Left renal pelvis (tissue), 4 donors: ENCODE measurements around the gene GTSE1. TPM values are rescaled to one million over a fixed set of nuclear protein-coding genes. Genes with fewer than 3 reads are reported as not detected.
"Not testable (repeated sequence)": the region's sequence is repeated elsewhere in the genome, so short reads cannot be mapped to it uniquely, and the experiment has no call there.

Experiments used
- DNase-seq, 4 donors: peaks; one replicate each; pipeline ENCODE4 v3.0.0-alpha.2; 2013; ENCODE audit warnings: low read depth in 4 of 4, low spot score in 3 of 4
- polyA plus RNA-seq, 4 donors: library from polyadenylated mRNA; unstranded; fragments of 120-200 nt; gene quantifications; one replicate each; pipeline ENCODE4 v1.2.1, GENCODE V29; 2013; ENCODE audit not compliant: insufficient read length in 4 of 4

The GTSE1 gene
- 10 to 100 TPM; 13.3 to 20.0 (median 15.6) TPM for polyA plus RNA-seq

- peak; percentile 96 for DNase-seq
Measured at GRCh38 chr22:46296257-46297150, at the start of gene GTSE1. Gene GTSE1, plus strand, starts transcription at chr22:46296870. Its CDS starts 531 bp downstream, at chr22:46297401.

- DNase-seq, result no peak
Measured at GRCh38 chr22:46247443-46247975, 49.2 kb upstream of the GTSE1 start.

GRCh38 chr22:46250035-46250782 is 46.5 kb upstream of the GTSE1 start, which contains the start of gene CDPF1:
Gene CDPF1, minus strand, starts transcription at chr22:46250293. Its CDS starts 2,009 bp downstream, at chr22:46248284.
- DNase-seq, result peak; percentile 60 to 77 (median 72)

GRCh38 chr22:46250783-46251125 is 45.9 kb upstream of the GTSE1 start:
- no peak for DNase-seq

GRCh38 chr22:46251266-46251665 is 45.4 kb upstream of the GTSE1 start:
- no peak for DNase-seq

- no peak for DNase-seq
Measured at GRCh38 chr22:46251816-46252380, 44.8 kb upstream of the GTSE1 start.

- DNase-seq, result no peak
Measured at GRCh38 chr22:46256358-46256958, 40.2 kb upstream of the GTSE1 start.

- DNase-seq, result no peak
Measured at GRCh38 chr22:46259374-46259773, 37.3 kb upstream of the GTSE1 start.

GRCh38 chr22:46260038-46260437 is 36.6 kb upstream of the GTSE1 start:
- DNase-seq, result no peak

- DNase-seq, result no peak
Measured at GRCh38 chr22:46262449-46263215, 34.0 kb upstream of the GTSE1 start.

GRCh38 chr22:46263216-46263590 is 33.5 kb upstream of the GTSE1 start, which contains the start of gene PKDREJ:
Gene PKDREJ, minus strand, starts transcription at chr22:46263343. Its CDS starts 21 bp downstream, at chr22:46263322.
- DNase-seq, result no peak

- not testable (repeated sequence) for DNase-seq
Measured at GRCh38 chr22:46264520-46264919, 32.1 kb upstream of the GTSE1 start.

- DNase-seq, result not testable (repeated sequence)
Measured at GRCh38 chr22:46265627-46266026, 31.0 kb upstream of the GTSE1 start.

- DNase-seq, result peak; percentile 58 to 70 (median 64)
Measured at GRCh38 chr22:46267431-46268279, 29.0 kb upstream of the GTSE1 start, which contains the start of gene TTC38. Gene TTC38, plus strand, starts transcription at chr22:46268008. Its CDS starts 32 bp downstream, at chr22:46268040.

GRCh38 chr22:46269564-46269963 is 27.1 kb upstream of the GTSE1 start:
- DNase-seq, result no peak

GRCh38 chr22:46272196-46272595 is 24.5 kb upstream of the GTSE1 start:
- DNase-seq, result no peak

- no peak for DNase-seq
Measured at GRCh38 chr22:46272762-46273431, 23.8 kb upstream of the GTSE1 start.
